Keratinocyte (primary cell): ENCODE results near the gene SRF. TPM values are rescaled to one million over a fixed set of nuclear protein-coding genes. Genes with fewer than 3 reads are reported as not detected.

Experiments used
- DNase-seq: peaks from one replicate; pipeline ENCODE4 v3.0.0-alpha.2; 2011; ENCODE audit warnings: low read depth, missing footprints, low spot score
- FAIRE-seq: peaks from 2 replicates; lab custom pipeline; 2011; peaks lifted over from hg19 to GRCh38; lab: Jason Lieb, UNC
- H2AFZ ChIP-seq: 2 replicates; pipeline ENCODE4 v1.6.0; 2012; ENCODE audit warnings: low read length, control low read depth, inconsistent platforms; ENCODE audit not compliant: control insufficient read depth
- H3K27ac ChIP-seq: 2 replicates; pipeline ENCODE4 v1.5.1; 2011; ENCODE audit warnings: low read length; ENCODE audit not compliant: control insufficient read depth, insufficient read depth
- H3K27me3 ChIP-seq: 3 replicates; pipeline ENCODE4 v1.6.0; 2011; ENCODE audit warnings: low read length; ENCODE audit not compliant: control insufficient read depth, insufficient read depth; ENCODE audit errors: extremely low read depth
- H3K36me3 ChIP-seq, 2 experiments: 2 replicates in 1 of 2; 3 replicates in 1 of 2; pipeline ENCODE4 v1.5.1; 2011; ENCODE audit warnings: low read length in 2 of 2, mild to moderate bottlenecking in 1 of 2; ENCODE audit not compliant: control insufficient read depth in 2 of 2, insufficient read depth in 2 of 2; ENCODE audit errors: extremely low read depth in 1 of 2
- H3K4me1 ChIP-seq: 3 replicates; pipeline ENCODE4 v1.5.1; 2011; ENCODE audit warnings: low read length; ENCODE audit not compliant: control insufficient read depth, insufficient read depth; ENCODE audit errors: extremely low read depth
- H3K4me2 ChIP-seq: 3 replicates; pipeline ENCODE4 v1.6.0; 2011; ENCODE audit warnings: low read depth, low read length; ENCODE audit not compliant: control insufficient read depth, insufficient read depth; ENCODE audit errors: extremely low read depth
- H3K4me3 ChIP-seq, 3 experiments: fragments of 200-600 bp in 1 of 3; sonication (generic) in 1 of 3; 2 replicates in 2 of 3; 3 replicates in 1 of 3; pipeline ENCODE4 v1.5.1; 2011 to 2016; ENCODE audit warnings: low read length in 3 of 3, mild to moderate bottlenecking in 3 of 3, control low read depth in 2 of 3, inconsistent platforms in 1 of 3, low read depth in 1 of 3, mixed read lengths in 1 of 3, mixed run types in 1 of 3, moderate library complexity in 1 of 3; ENCODE audit not compliant: control insufficient read depth in 2 of 3, insufficient read depth in 2 of 3; ENCODE audit errors: extremely low read depth in 1 of 3
- H3K79me2 ChIP-seq: 2 replicates; pipeline ENCODE4 v1.6.0; 2012; ENCODE audit warnings: low read length; ENCODE audit not compliant: control insufficient read depth, insufficient read depth
- H3K9ac ChIP-seq: 3 replicates; pipeline ENCODE4 v1.6.0; 2011; ENCODE audit warnings: low read length; ENCODE audit not compliant: control insufficient read depth, insufficient read depth; ENCODE audit errors: extremely low read depth
- H3K9me1 ChIP-seq: 3 replicates; pipeline ENCODE4 v1.6.0; 2011; ENCODE audit warnings: low read length; ENCODE audit not compliant: control insufficient read depth, insufficient read depth; ENCODE audit errors: extremely low read depth
- H3K9me3 ChIP-seq: 2 replicates; pipeline ENCODE4 v1.5.1; 2012; ENCODE audit warnings: low read depth, low read length; ENCODE audit not compliant: control insufficient read depth
- H4K20me1 ChIP-seq: 3 replicates; pipeline ENCODE4 v1.6.0; 2011; ENCODE audit warnings: low read length; ENCODE audit not compliant: control insufficient read depth, insufficient read depth; ENCODE audit errors: extremely low read depth
- EZH2 ChIP-seq: IDR thresholded peaks from one replicate; pipeline ENCODE4 v1.6.1; 2012; ENCODE audit warnings: inconsistent platforms, mild to moderate bottlenecking, low read length, moderate library complexity
- dilution Hi-C: fragments of 300-500 bp; cut with MboI; formaldehyde crosslinking; loops from one replicate; pipeline ENCODE4 v1.7.0; 2020; ENCODE audit warnings: low sequenced_read_pairs; ENCODE audit not compliant: extremely low pct_ligation_motif_present
- polyA plus RNA-seq, 5 experiments: library from polyadenylated mRNA; depleted of rRNA in 3 of 5; stranded (reverse) in 3 of 5; stranded (forward) in 1 of 5; unstranded in 1 of 5; fragments of >200 nt; gene quantifications; 1 replicate in 1 of 5; 2 replicates in 3 of 5; 3 replicates in 1 of 5; pipeline versions ENCODE4 v1.2.1 to v1.2.3, GENCODE V29; 2011 to 2012; ENCODE audit warnings: missing spikeins in 2 of 5, low read depth in 1 of 5, low replicate concordance in 1 of 5
- TF ChIP-seq, protein P1 (sequence below), 3 experiments: IDR thresholded peaks in 1 of 3; conservative IDR thresholded peaks in 1 of 3; optimal IDR thresholded peaks in 1 of 3; 2 replicates in 2 of 3; 3 replicates in 1 of 3; pipeline versions ENCODE3 to v1.5.1; 2011; ENCODE audit warnings: low read length in 3 of 3, mild to moderate bottlenecking in 3 of 3, moderate library complexity in 2 of 3, control low read depth in 1 of 3, inconsistent platforms in 1 of 3; ENCODE audit not compliant: insufficient read depth in 2 of 3; ENCODE audit errors: extremely low read depth in 1 of 3

Gene SRF
- polyA plus RNA-seq, 1 donor (not counting 4 experiments of a cell fraction or from before 2014, with no cell fraction given): 28.5 TPM

DNA sequence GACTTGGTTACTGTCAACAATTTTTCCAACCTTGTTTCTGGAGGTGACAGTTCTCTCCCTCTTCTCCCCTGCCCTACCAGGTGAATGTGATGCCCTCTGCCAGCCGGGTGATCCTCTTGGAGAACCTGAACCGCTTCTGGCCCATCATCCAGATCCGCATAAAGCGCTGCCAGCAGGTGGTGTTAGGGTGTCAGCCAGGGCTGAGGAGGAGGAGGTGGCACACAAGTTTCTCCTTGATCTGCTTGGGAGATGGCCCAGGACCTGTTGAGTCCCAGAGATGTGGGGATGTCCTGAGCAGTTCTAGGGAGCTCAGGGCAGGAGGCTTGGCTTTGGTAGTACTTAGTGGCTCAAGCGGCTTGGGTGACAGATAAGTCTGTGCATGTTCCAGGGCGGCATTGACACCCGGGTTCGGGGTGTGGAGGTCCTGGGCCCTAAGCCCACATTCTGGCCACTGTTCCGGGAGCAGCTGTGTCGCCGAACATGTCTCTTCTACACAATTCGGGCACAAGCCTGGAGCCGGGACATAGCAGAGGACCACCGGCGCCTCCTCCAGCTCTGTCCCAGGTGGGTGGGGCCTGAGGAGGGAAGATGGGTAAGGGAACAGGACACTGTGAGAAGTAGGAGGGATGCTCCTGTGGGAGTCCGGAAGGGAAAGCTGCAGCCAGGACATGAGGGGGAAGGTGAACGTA, 32.1 kb downstream of the SRF start:
- H2AFZ ChIP-seq: no peak overlapping the region
- FAIRE-seq (no peak), DNase-seq (no peak)
- H3K27me3 ChIP-seq: no peaks in the 10 kb centered on the region
- peaks cover 35% of the 10 kb centered on the region in 2 experiments for H3K36me3 ChIP-seq
- peaks cover 3% of the 10 kb centered on the region for H3K9me1 ChIP-seq
- H3K4me1 ChIP-seq: peaks cover 7% of the 10 kb centered on the region
- H3K4me3 ChIP-seq: no peak overlapping the region
- no peak overlapping the region for H3K9ac ChIP-seq
- H3K9me3 ChIP-seq: no peaks in the 10 kb centered on the region
- dilution Hi-C loops: no loop called here
- no peak overlapping the region for H3K4me2 ChIP-seq
- TF ChIP-seq, protein P1, sequence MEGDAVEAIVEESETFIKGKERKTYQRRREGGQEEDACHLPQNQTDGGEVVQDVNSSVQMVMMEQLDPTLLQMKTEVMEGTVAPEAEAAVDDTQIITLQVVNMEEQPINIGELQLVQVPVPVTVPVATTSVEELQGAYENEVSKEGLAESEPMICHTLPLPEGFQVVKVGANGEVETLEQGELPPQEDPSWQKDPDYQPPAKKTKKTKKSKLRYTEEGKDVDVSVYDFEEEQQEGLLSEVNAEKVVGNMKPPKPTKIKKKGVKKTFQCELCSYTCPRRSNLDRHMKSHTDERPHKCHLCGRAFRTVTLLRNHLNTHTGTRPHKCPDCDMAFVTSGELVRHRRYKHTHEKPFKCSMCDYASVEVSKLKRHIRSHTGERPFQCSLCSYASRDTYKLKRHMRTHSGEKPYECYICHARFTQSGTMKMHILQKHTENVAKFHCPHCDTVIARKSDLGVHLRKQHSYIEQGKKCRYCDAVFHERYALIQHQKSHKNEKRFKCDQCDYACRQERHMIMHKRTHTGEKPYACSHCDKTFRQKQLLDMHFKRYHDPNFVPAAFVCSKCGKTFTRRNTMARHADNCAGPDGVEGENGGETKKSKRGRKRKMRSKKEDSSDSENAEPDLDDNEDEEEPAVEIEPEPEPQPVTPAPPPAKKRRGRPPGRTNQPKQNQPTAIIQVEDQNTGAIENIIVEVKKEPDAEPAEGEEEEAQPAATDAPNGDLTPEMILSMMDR (optimal IDR thresholded peaks at IDR 0.05 in 1 of 3, IDR thresholded peaks at IDR 0.05 in 1 of 3, conservative IDR thresholded peaks at IDR 0.05 in 1 of 3; ENCODE audit: extremely low read depth in 1 of 3, insufficient read depth in 2 of 3, low read length in 3 of 3): no peak
- TF ChIP-seq EZH2: no peak
- no peak overlapping the region for H3K27ac ChIP-seq
- H3K79me2 ChIP-seq: no peaks in the 10 kb centered on the region
- no peaks in the 10 kb centered on the region for H4K20me1 ChIP-seq

DNA sequence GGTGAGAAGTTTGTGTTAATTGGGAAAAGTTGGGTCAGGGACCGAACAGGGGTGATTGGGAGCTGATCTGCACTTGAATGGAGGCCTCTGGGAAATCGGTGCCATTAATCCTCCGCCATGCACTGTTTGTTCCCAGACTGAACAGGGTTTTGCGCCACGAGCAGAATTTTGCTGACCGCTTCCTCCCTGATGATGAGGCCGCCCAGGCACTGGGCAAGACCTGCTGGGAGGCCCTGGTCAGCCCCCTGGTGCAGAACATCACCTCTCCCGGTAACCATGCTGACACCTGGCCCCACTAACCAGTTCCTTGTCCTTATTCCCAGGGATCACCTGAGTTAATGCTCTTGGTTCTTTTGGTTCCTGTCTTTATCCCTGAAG, 32.6 kb downstream of the SRF start:
- DNase-seq (no peak), FAIRE-seq (no peak)
- H3K79me2 ChIP-seq: no peaks in the 10 kb centered on the region
- H3K9me3 ChIP-seq: no peaks in the 10 kb centered on the region
- H3K4me2 ChIP-seq: no peak overlapping the region
- H3K36me3 ChIP-seq: peaks cover 30 to 35% of the 10 kb centered on the region in 2 experiments
- no peak overlapping the region for H3K9ac ChIP-seq
- dilution Hi-C loops: no loop called here
- H3K4me3 ChIP-seq: no peak overlapping the region
- H3K27ac ChIP-seq: no peak overlapping the region
- no peak for TF ChIP-seq EZH2
- TF ChIP-seq, protein P1 (optimal IDR thresholded peaks at IDR 0.05 in 1 of 3, IDR thresholded peaks at IDR 0.05 in 1 of 3, conservative IDR thresholded peaks at IDR 0.05 in 1 of 3; ENCODE audit: extremely low read depth in 1 of 3, insufficient read depth in 2 of 3, low read length in 3 of 3): no peak
- peaks cover 3% of the 10 kb centered on the region for H3K9me1 ChIP-seq
- no peak overlapping the region for H2AFZ ChIP-seq
- no peaks in the 10 kb centered on the region for H3K27me3 ChIP-seq
- peaks cover 7% of the 10 kb centered on the region for H3K4me1 ChIP-seq
- H4K20me1 ChIP-seq: no peaks in the 10 kb centered on the region
